Kidney epithelial cell (primary cell): Measurements from ENCODE around the gene RAB5B. TPM values are rescaled to one million over a fixed set of nuclear protein-coding genes. Genes with fewer than 3 reads are reported as not detected.

Source experiments
- DNase-seq: peaks from one replicate; pipeline ENCODE4 v3.0.0-alpha.2; 2010; ENCODE audit warnings: low read depth
- H3K27me3 ChIP-seq: 2 replicates; pipeline ENCODE4 v1.6.0; 2011; ENCODE audit warnings: low read length; ENCODE audit not compliant: control insufficient read depth, insufficient read depth
- H3K36me3 ChIP-seq: 2 replicates; pipeline ENCODE4 v1.5.1; 2011; ENCODE audit warnings: low read length; ENCODE audit not compliant: control insufficient read depth, insufficient read depth
- H3K4me3 ChIP-seq: 2 replicates; pipeline ENCODE4 v1.5.1; 2011; ENCODE audit warnings: low read depth, mild to moderate bottlenecking, control low read depth, low read length
- CTCF ChIP-seq: IDR thresholded peaks from 2 replicates; pipeline ENCODE4 v1.5.1; 2011; ENCODE audit warnings: mild to moderate bottlenecking, moderate library complexity, low read length, control low read depth, inconsistent platforms; ENCODE audit not compliant: insufficient read depth, poor library complexity, severe bottlenecking
- total RNA-seq: library from RNA; depleted of rRNA; stranded (reverse); fragments of >200 nt; gene quantifications from 2 replicates; pipeline ENCODE4 v1.2.3, GENCODE V29; 2015

RAB5B gene
- total RNA-seq, 1 donor from 2014 or later, result 81.0 TPM

DNA sequence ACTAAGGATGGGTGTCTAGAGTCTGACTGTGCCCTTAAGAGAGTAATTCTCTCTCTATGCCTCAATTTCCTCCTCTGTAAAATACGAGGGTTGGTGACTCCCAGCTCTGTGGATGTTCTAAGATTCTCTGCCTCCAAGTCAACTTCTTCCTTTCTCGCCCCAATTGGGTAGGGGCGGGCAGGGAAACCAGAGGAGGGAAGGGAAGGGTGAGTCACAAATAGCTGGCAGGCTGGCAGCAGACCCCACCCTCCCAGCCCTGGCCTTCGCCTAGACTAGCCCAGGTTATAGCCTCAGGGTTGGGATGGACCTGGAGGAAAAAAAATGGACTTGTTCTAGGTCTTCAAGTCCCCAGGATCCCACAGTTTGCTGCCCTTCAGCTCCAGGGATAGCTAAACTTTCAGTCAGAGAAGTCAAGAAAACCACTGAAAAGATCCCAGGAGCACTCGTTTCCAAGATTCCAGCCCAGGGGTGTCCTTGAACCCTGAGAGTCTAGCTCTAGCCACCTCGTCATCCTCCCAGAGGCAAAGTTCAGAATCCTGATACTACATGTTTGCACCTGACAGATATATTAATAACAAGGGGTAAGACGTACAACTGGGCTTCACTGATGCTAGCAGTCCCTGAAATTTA is 40.6 kb upstream of the RAB5B start:
- no peak for DNase-seq
- Histone ChIP-seq H3K36me3 (no peaks in the 10 kb centered on the region), H3K4me3 (no peak overlapping the region), H3K27me3 (no peaks in the 10 kb centered on the region)
- TF ChIP-seq CTCF, result no peak

- Histone ChIP-seq H3K36me3 (no peaks in the 10 kb centered on the region), H3K27me3 (no peaks in the 10 kb centered on the region), H3K4me3 (no peak overlapping the region)
- DNase-seq, result no peak
- no peak for TF ChIP-seq CTCF
These were observed 39.8 kb upstream of the RAB5B start for GRCh38 chr12:55933799-55934742.

GRCh38 chr12:55934773-55935172 is 39.1 kb upstream of the RAB5B start:
- Histone ChIP-seq H3K27me3 (no peaks in the 10 kb centered on the region), H3K36me3 (no peaks in the 10 kb centered on the region), H3K4me3 (no peak overlapping the region)
- TF ChIP-seq CTCF, result no peak
- DNase-seq, result no peak

GRCh38 chr12:55935738-55936151 is 38.1 kb upstream of the RAB5B start:
- no peak for TF ChIP-seq CTCF
- Histone ChIP-seq H3K36me3 (no peaks in the 10 kb centered on the region), H3K27me3 (no peaks in the 10 kb centered on the region), H3K4me3 (no peak overlapping the region)
- DNase-seq, result no peak

DNA sequence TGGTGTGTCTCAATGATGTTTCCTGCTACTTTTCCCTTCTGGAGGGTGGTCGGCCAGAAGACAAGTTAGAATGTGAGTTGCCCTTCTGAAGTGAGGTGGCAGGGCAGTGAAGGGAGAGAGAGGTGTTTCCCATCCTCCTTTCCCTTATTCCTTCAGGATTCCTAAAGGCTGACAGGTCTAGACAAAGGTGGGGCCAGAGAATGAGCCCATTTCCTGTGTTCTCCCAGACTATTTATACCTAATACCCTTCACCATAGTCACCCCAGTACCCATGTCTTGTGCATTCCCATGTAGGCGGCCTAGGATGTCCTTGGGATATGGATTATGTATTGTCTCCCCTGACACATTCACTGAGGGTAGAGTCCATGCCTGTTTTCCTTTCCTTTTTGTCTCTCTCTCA is 35.9 kb upstream of the RAB5B start:
- no peaks in the 10 kb centered on the region for H3K36me3 ChIP-seq
- no peak for TF ChIP-seq CTCF
- no peak for DNase-seq

More for the DNA sequence above, 35.9 kb upstream of the RAB5B start:
- Histone ChIP-seq H3K4me3 (no peak overlapping the region), H3K27me3 (no peaks in the 10 kb centered on the region)
